Natural killer cell (primary cell): Measurements from ENCODE around the gene ARCN1. TPM values are rescaled to one million over a fixed set of nuclear protein-coding genes. Genes with fewer than 3 reads are reported as not detected.
"Not testable (repeated sequence)": the region's sequence is repeated elsewhere in the genome, so short reads cannot be mapped to it uniquely, and the experiment has no call there.

Source experiments
- ATAC-seq, 3 donors: fragments of 150-1000 bp in 2 of 3; fragments of 200-7000 bp in 1 of 3; cut with Tn5 transposase; 1 replicate in 1 of 3; 2 replicates in 2 of 3; pipeline ENCODE4 v1.10.0; 2021; ENCODE audit warnings: mild to moderate bottlenecking in 2 of 3, moderate library complexity in 2 of 3
- DNase-seq, 2 donors: peaks; one replicate each; pipeline versions ENCODE4 v3.0.0 to v3.0.0-alpha.2; 2013 to 2021; ENCODE audit warnings: mixed read lengths in 1 of 2
- H3K27ac ChIP-seq: one replicate; pipeline ENCODE4 v1.5.1; 2013; ENCODE audit warnings: mild to moderate bottlenecking, low read length
- H3K27me3 ChIP-seq: one replicate; pipeline ENCODE4 v1.6.1; 2013; ENCODE audit warnings: low read length; ENCODE audit not compliant: control insufficient read depth, insufficient read depth
- H3K36me3 ChIP-seq: one replicate; pipeline ENCODE4 v1.6.1; 2013; ENCODE audit warnings: low read length; ENCODE audit not compliant: control insufficient read depth, insufficient read depth
- H3K4me1 ChIP-seq: one replicate; pipeline ENCODE4 v1.6.1; 2013; ENCODE audit warnings: low read length; ENCODE audit not compliant: control insufficient read depth, insufficient read depth
- H3K4me3 ChIP-seq: one replicate; pipeline ENCODE4 v1.5.1; 2013; ENCODE audit warnings: low read length
- H3K9me3 ChIP-seq: one replicate; pipeline ENCODE4 v1.6.1; 2013; ENCODE audit warnings: low read length; ENCODE audit not compliant: control insufficient read depth, insufficient read depth
- H3K27ac Mint-ChIP-seq, 2 donors: one replicate each; pipeline ENCODE4 v1.8.0; 2022; ENCODE audit warnings: mild to moderate bottlenecking in 2 of 2, mixed read lengths in 2 of 2, moderate library complexity in 1 of 2
- H3K27me3 Mint-ChIP-seq, 2 donors: one replicate each; pipeline ENCODE4 v1.8.0; 2022; ENCODE audit warnings: low read depth in 2 of 2, mixed read lengths in 2 of 2
- H3K36me3 Mint-ChIP-seq: one replicate; pipeline ENCODE4 v1.8.0; 2022; ENCODE audit warnings: mixed read lengths
- H3K4me1 Mint-ChIP-seq, 2 donors: one replicate each; pipeline ENCODE4 v1.8.0; 2022; ENCODE audit warnings: mixed read lengths in 2 of 2
- H3K4me3 Mint-ChIP-seq: one replicate; pipeline ENCODE4 v1.8.0; 2022; ENCODE audit warnings: mild to moderate bottlenecking, moderate library complexity, mixed read lengths
- H3K9me3 Mint-ChIP-seq, 2 donors: one replicate each; pipeline ENCODE4 v1.8.0; 2022; ENCODE audit warnings: mixed read lengths in 2 of 2
- CTCF ChIP-seq: fragments of 200-600 bp; IDR thresholded peaks from one replicate; pipeline ENCODE4 v1.8.0; 2022; ENCODE audit warnings: antibody characterized with exemption
- WGBS: methylation state at CpG from one replicate; pipeline ENCODE4 v1.1.7; 2013; ENCODE audit warnings: missing lambda C conversion rate; ENCODE audit not compliant: insufficient coverage; 5-methylcytosine and 5-hydroxymethylcytosine counted together
- intact Hi-C: fragments of 100-400 bp; cut with micrococcal nuclease; formaldehyde crosslinking; loops from one replicate; pipeline ENCODE4 v1.14.2; 2022
- total RNA-seq, 4 donors: library from RNA; stranded (reverse); fragments of 120-200 nt in 1 of 4; gene quantifications; one replicate each; pipeline versions ENCODE4 v1.2.3 to v1.2.4, GENCODE V29; 2013 to 2022

ARCN1 gene
- total RNA-seq, 3 donors from 2014 or later (not counting 1 experiment from before 2014, with no cell fraction given): 72.9 to 88.6 (median 88.4) TPM

- no peaks in the 10 kb centered on the region for H3K9me3 Mint-ChIP-seq
- no peaks in the 10 kb centered on the region for H3K9me3 ChIP-seq
- intact Hi-C loops: no loop called here
- H3K4me1 ChIP-seq: no peaks in the 10 kb centered on the region
- TF ChIP-seq CTCF: no peak
- WGBS: 96% methylated on average over 15 of the region's 16 CpGs
- H3K27ac ChIP-seq: no peak overlapping the region
- DNase-seq (no peak), ATAC-seq (no peak)
- H3K36me3 ChIP-seq: peaks cover 68% of the 10 kb centered on the region
- H3K4me3 ChIP-seq: no peak overlapping the region
- peaks cover 6 to 7% of the 10 kb centered on the region in 2 donors for H3K4me1 Mint-ChIP-seq
- no peaks in the 10 kb centered on the region for H3K27me3 Mint-ChIP-seq
- no peak overlapping the region for H3K4me3 Mint-ChIP-seq
- peak overlapping the region; percentile 47 to 74 for H3K27ac Mint-ChIP-seq
- no peaks in the 10 kb centered on the region for H3K27me3 ChIP-seq
- peaks cover 19% of the 10 kb centered on the region for H3K36me3 Mint-ChIP-seq
Observed at GRCh38 chr11:118596224-118597146, 24.3 kb downstream of the ARCN1 start.

GRCh38 chr11:118597556-118597955 is 25.3 kb downstream of the ARCN1 start:
- Mint-ChIP-seq H3K27ac (peak overlapping the region in 1 of 2 donors; percentile 47), H3K4me1 (peaks cover 6 to 7% of the 10 kb centered on the region in 2 donors), H3K9me3 (no peaks in the 10 kb centered on the region), H3K27me3 (no peaks in the 10 kb centered on the region), H3K36me3 (peaks cover 27% of the 10 kb centered on the region), H3K4me3 (no peak overlapping the region)
- no peak for TF ChIP-seq CTCF
- ATAC-seq: no peak
- Histone ChIP-seq H3K9me3 (no peaks in the 10 kb centered on the region), H3K4me3 (no peak overlapping the region), H3K4me1 (no peaks in the 10 kb centered on the region), H3K36me3 (peaks cover 71% of the 10 kb centered on the region), H3K27ac (no peak overlapping the region), H3K27me3 (no peaks in the 10 kb centered on the region)
- WGBS: 99% methylated on average over 9 of the region's 9 CpGs
- intact Hi-C loops: no loop called here
- DNase-seq: no peak

GRCh38 chr11:118602331-118602730 is 30.1 kb downstream of the ARCN1 start:
- H3K36me3 Mint-ChIP-seq: peaks cover 19% of the 10 kb centered on the region
- H3K4me1 ChIP-seq: no peaks in the 10 kb centered on the region
- intact Hi-C loops: no loop called here
- no peak for TF ChIP-seq CTCF
- 89% methylated on average over 3 of the region's 3 CpGs for WGBS
- H3K36me3 ChIP-seq: peaks cover 38% of the 10 kb centered on the region
- no peaks in the 10 kb centered on the region for H3K27me3 ChIP-seq
- no peaks in the 10 kb centered on the region for H3K9me3 ChIP-seq
- H3K27ac Mint-ChIP-seq: peak overlapping the region in 1 of 2 donors; percentile 43
- H3K9me3 Mint-ChIP-seq: no peaks in the 10 kb centered on the region
- no peak overlapping the region for H3K4me3 ChIP-seq
- H3K4me1 Mint-ChIP-seq: peaks cover 0 to 7% of the 10 kb centered on the region in 2 donors
- H3K27ac ChIP-seq: no peak overlapping the region
- ATAC-seq (no peak), DNase-seq (no peak)
- no peak overlapping the region for H3K4me3 Mint-ChIP-seq
- H3K27me3 Mint-ChIP-seq: no peaks in the 10 kb centered on the region

GRCh38 chr11:118603709-118604108 is 31.5 kb downstream of the ARCN1 start:
- H3K36me3 ChIP-seq: peaks cover 33% of the 10 kb centered on the region
- DNase-seq, H3K27ac Mint-ChIP-seq, H3K4me1 Mint-ChIP-seq, intact Hi-C loops, H3K4me3 ChIP-seq, H3K27me3 Mint-ChIP-seq, H3K9me3 Mint-ChIP-seq, ATAC-seq, H3K27me3 ChIP-seq, H3K9me3 ChIP-seq, H3K27ac ChIP-seq, H3K4me3 Mint-ChIP-seq: not testable (repeated sequence)
- H3K4me1 ChIP-seq: peaks cover 11% of the 10 kb centered on the region
- peaks cover 19% of the 10 kb centered on the region for H3K36me3 Mint-ChIP-seq
- WGBS: 97% methylated on average over 8 of the region's 8 CpGs
